GM12872 (cell line): ENCODE measurements around the gene CORO2A.

ENCODE experiments used
- TF ChIP-seq, protein P1 (sequence below): IDR thresholded peaks from 3 replicates; pipeline ENCODE4 v1.5.1; 2011; ENCODE audit warnings: low read depth, mild to moderate bottlenecking, low read length, moderate library complexity; ENCODE audit not compliant: insufficient read depth

The CORO2A gene

GRCh38 chr9:98164912-98165311 lies 27.5 kb downstream of the CORO2A start:
- TF ChIP-seq, protein P1, sequence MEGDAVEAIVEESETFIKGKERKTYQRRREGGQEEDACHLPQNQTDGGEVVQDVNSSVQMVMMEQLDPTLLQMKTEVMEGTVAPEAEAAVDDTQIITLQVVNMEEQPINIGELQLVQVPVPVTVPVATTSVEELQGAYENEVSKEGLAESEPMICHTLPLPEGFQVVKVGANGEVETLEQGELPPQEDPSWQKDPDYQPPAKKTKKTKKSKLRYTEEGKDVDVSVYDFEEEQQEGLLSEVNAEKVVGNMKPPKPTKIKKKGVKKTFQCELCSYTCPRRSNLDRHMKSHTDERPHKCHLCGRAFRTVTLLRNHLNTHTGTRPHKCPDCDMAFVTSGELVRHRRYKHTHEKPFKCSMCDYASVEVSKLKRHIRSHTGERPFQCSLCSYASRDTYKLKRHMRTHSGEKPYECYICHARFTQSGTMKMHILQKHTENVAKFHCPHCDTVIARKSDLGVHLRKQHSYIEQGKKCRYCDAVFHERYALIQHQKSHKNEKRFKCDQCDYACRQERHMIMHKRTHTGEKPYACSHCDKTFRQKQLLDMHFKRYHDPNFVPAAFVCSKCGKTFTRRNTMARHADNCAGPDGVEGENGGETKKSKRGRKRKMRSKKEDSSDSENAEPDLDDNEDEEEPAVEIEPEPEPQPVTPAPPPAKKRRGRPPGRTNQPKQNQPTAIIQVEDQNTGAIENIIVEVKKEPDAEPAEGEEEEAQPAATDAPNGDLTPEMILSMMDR, result no peak

DNA sequence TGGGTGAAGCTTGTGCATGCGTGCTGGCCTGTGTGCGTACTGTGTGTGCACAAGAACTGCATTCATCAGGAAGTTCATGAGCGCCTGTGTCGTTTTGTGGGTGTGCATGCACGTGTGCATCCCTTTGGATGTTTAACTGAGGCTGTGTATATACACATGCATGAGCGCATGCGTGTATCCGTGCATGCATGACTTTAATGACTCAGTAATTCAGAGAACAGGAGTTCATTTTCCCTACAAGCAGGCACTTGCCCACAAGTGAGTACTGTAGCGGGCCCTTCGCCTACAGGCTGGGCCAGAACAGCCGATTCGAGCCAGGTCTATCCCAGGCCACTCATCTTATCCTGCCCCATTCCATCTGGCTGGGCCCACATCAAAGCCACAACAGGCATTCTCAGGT lies 29.8 kb downstream of the CORO2A start:
- TF ChIP-seq, protein P1, result no peak

DNA sequence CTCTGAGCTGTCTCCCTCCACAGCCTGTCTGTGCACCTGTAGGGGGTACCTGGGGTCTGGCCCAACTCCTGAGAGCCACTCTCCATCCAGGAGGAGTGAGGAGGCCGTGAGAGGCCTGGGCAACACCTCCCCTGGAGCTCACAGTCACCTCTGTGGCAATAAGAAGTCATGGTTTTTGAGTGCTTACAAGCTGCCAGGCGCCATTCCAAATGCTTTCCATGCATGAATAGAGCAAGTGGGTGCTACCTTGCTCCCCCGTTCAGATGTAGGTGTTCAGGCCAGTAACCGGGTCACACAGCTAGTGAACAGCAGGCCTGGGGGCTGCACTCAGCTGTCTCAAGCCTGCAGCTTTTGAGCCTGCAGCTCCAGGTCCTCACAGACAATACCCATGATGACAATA lies 30.6 kb downstream of the CORO2A start:
- TF ChIP-seq, protein P1, result no peak

DNA sequence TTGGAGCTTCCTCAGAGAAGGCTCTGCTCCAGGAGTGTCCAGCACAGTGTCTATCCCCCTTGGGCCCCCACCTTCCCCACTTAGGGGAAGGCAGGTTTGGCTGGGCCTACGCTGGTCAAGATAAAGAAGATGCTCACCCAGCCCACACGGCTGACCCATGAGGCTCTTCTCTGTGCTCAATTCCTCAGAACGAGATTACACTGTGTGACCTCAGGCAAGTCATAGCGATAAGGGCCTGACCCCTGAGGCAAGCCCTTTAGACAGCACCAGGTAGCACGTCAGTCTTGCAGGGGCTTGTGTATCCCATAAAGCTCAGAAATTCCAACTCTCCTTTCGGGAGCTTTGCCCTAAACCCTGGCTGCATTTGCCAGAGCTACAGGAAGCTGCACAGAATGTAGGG lies 32.6 kb downstream of the CORO2A start:
- TF ChIP-seq, protein P1, result no peak

- TF ChIP-seq, protein P1, result no peak
These were observed 33.1 kb downstream of the CORO2A start for GRCh38 chr9:98159301-98159700.

DNA sequence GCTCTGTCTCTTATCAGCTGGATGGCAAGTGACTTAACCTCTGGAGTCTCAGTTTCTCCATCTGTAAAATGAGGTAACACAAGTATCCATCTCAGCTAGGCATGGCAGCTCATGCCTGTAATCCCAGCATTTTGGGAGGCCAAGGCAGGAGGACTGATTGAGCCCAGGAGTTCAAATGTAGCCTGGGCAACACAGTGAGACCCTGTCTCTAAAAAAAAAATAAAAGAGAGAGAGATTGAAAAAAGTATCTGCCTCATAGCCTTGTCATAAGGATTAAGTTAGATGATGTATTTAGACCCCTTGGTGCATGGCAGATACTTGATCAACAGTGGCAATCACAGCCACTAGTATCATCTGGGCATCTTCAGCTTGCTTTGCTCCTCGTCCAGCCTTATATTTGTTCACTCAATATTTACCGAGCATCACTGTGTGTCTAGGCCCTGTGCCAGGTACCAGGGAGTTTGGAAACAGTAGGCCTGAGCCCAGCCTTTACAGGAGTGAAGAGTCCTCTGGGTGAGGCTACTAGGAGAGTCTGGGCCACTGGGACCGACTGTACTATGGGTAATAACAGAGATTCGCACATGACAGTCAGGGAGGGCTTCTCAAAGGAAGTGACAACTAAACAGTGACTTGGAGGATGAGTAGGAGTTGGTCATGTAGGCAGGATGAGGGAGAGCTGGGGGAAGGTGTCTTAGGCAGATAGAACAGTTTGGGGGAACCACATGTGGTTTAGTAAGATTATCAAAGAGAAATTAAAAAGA lies 34.2 kb downstream of the CORO2A start:
- TF ChIP-seq, protein P1, result no peak

- TF ChIP-seq, protein P1, result no peak
These were observed 35.1 kb downstream of the CORO2A start for GRCh38 chr9:98157372-98157771.

DNA sequence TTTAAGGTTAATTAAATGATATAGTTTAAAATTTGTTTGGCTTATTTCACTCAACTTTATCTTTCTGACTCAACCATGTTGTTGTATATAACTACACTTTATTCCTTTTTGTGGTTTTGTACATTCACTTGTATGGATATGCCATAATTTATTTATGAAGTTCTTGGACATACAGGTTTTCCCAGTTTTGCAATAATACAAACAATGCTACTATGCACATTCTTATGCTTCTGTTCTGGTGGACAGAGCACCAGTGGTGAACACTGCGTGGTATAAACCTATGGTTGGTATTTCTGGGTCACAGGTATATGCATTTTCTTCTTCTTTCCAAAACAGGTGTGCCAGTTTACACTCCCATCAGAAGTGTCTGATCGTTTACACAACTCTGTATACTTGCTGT lies 37.8 kb downstream of the CORO2A start:
- TF ChIP-seq, protein P1, result no peak
